HG03520 (cell line): ENCODE data around the gene FBXO31.
"Not testable (repeated sequence)": the region's sequence is repeated elsewhere in the genome, so short reads cannot be mapped to it uniquely, and the experiment has no call there.

Experiments
- ATAC-seq: cut with Tn5 transposase; IDR thresholded peaks from one replicate; pipeline ENCODE4 v1.9.1; 2021; ENCODE audit warnings: mild to moderate bottlenecking, moderate library complexity; ENCODE audit not compliant: unreplicated experiment

FBXO31 gene

DNA sequence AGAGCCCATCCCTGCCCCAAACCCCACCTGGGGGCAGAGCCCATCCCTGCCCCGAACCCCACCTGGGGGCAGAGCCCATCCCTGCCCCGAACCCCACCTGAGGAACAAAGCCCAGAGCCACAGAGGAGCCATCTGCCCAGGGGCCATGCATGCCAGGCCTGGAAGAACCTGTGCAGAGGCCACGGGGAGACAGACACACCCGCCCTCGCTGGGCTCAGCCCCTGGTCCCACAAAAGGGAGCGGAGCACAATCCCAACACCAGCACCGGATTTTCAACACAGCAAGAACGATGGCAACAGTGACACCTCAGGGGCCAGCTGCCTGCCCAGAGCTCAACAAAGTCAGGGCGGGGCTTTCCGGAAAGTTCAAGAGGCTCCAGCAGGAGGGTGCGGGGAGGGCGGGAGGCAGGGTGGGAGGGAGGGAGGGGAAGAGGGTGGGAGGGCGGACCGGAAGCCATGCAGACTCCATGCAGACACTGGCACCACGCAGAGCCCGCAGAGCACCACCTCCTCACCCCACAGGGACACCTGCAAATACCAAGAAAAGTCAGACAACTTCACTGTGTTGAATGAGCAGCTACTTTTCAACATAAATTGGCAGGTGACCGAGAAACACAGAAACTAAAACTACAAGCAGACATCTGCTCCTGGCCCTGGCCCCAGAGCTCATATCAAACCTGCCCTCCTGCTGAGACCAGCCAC, 38.5 kb downstream of the FBXO31 start:
- ATAC-seq = no peak

- ATAC-seq = no peak
Measured at GRCh38 chr16:87344165-87344930, 39.2 kb downstream of the FBXO31 start.

GRCh38 chr16:87343753-87344050, 39.9 kb downstream of the FBXO31 start:
- no peak for ATAC-seq

DNA sequence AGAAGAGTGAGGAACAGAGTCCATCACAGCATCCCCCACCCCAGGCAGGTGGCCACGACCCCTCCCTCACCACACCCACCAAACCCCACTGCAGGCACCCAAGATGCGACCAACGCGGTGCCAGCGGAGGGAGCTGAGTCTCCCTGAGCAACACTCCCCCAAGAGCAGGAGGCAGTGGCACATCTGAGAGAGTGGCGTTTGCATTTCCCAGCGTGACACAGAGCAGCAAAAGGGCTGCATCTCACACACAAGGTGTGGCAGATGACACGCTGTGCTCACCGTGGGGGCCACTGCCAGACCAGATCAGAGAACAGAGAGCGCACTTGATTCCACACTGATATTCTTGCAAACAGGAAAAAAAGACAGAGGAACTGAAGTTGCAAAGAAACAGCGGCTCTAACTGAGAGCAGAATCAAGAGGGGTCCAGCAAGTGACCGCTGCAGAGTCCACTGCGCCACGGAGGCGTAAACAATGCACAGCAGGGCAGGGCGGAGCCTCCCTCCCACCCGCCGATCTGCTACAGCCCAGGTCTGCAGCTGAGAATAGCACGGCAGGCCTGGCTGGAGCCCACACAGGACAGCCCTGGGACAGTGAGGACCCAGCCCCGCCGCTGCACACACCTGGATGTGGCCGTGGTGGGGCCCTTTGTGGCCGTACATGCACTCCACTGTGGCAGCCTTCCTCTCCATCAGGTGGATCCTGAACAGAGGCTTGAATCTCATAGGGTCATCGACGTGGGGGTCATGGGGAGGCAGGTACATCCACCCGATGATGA, 40.4 kb downstream of the FBXO31 start:
- ATAC-seq = no peak

DNA sequence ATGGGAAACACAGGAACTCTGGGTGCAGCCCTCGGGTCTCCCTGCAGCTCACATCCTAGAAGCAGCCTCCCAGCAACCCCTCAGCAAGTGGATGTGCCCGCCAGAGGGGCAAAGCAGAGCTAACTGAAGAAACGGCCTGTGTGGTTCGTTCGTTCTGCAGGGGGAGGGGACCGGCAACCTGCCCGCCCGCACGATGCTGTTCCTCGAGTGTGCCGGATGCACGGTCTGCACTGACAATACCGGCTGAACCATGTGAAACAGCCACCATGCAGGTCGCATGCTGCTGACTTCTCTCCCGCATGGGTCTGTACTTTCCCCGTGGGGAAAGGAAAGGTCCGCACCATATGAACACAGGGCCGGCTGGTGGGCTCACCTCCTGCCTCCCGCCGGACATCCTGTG, 41.1 kb downstream of the FBXO31 start:
- no peak for ATAC-seq

DNA sequence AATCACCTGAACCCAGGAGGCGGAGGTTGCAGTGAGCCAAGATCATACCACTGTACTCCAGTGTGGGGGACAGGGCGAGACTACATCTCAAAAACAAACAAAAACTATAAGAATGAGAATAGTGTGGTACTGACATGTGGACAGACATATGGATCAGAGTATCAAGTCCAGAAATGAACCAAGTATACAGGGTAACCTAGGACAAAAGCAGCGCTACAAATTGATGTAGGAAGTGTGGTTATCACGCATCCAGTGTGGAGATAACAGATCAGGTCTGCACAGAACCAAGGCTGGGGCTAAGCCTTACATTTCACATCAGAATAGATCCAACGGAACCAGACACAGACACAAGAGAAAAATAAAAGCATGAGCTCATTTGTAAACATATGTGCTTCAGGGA, 43.4 kb downstream of the FBXO31 start:
- no peak for ATAC-seq

DNA sequence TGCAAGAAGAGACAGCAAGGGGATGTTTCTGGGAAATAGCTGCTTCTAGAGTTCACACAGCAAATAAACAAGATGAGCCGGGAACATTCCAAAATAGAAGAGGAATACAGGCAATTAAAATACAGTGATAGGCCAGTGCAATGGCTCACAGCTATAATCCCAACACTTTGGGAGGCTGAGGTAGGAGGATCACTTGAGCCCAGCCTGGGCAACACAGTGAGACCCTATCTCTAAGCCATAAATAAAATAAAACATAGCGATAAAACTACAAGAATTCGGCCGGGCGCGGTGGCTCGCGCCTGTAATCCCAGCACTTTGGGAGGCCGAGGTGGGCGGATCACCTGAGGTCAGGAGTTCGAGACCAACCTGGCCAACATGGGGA, 43.9 kb downstream of the FBXO31 start:
- not testable (repeated sequence) for ATAC-seq

DNA sequence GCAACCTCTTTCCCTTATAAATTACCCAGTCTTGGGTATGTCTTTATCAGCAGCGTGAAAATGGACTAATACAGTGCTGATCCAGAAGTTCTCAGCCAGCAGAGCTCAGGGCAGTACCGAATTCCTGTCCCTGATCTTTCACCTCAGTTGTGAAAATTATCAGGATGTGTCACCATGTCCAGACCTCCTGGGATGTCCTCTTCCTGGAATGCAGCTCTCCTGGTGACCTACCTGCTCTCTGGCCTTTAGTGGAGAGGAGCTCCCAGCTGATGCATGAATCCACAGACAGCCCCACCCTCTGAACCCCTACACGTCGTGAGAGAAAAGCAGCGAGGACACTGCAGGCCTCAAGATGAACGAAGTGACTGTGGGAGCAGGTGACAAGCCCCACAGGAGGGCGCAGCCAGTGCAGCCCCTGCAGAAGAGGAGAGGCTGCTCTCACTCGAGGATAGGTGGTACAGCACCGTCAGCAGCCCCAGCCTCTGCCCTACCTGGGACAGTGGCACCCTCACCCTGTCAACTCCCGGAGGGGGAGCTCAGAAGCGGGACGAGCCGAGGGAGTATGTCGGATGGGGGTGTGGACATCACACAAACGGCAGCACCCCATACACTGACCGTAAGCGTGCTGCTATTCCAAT, 44.4 kb downstream of the FBXO31 start:
- no peak for ATAC-seq

GRCh38 chr16:87338155-87338765, 45.3 kb downstream of the FBXO31 start:
- ATAC-seq = no peak

- ATAC-seq = no peak
Measured at GRCh38 chr16:87337262-87337771, 46.3 kb downstream of the FBXO31 start.

- ATAC-seq = no peak
Measured at GRCh38 chr16:87336434-87337240, 46.9 kb downstream of the FBXO31 start.

DNA sequence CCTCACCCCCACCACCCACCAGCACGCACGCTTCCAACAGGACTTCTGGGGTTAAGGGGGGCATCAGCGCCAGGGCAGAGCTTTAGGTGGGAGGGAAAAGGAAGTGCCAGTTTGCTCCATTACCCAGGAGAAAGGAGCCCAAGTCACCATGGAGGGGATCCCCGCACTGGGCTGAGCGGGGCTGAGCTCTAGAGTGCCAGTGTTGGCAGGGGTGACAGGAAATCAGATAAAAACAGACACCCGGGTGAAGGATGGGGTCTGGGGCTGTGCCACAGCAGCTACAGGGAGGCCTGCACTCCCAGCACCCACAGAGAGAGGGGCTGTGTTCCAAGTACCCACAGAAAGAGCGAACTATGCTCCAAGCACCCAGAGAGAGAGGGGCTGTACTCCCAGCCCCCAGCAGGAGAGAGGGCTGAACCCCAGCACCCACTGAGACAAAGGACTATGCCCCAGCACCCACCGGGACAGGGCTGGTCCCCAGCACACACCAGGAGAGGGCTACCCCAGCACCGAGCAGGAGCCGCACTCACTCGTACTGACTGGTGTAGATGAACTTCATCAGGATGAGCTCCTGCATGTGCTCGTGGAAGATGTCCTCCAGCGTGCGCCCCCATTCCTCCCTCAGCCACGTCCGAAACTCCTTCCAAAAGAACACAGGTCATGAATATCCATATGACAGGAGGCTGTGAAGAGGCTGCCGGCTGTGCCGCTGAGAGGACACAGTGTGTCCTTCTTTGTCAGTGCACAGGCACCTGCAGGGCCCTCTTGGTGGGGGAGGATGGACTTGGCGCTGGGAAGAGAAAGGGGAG, 47.7 kb downstream of the FBXO31 start:
- no peak for ATAC-seq

DNA sequence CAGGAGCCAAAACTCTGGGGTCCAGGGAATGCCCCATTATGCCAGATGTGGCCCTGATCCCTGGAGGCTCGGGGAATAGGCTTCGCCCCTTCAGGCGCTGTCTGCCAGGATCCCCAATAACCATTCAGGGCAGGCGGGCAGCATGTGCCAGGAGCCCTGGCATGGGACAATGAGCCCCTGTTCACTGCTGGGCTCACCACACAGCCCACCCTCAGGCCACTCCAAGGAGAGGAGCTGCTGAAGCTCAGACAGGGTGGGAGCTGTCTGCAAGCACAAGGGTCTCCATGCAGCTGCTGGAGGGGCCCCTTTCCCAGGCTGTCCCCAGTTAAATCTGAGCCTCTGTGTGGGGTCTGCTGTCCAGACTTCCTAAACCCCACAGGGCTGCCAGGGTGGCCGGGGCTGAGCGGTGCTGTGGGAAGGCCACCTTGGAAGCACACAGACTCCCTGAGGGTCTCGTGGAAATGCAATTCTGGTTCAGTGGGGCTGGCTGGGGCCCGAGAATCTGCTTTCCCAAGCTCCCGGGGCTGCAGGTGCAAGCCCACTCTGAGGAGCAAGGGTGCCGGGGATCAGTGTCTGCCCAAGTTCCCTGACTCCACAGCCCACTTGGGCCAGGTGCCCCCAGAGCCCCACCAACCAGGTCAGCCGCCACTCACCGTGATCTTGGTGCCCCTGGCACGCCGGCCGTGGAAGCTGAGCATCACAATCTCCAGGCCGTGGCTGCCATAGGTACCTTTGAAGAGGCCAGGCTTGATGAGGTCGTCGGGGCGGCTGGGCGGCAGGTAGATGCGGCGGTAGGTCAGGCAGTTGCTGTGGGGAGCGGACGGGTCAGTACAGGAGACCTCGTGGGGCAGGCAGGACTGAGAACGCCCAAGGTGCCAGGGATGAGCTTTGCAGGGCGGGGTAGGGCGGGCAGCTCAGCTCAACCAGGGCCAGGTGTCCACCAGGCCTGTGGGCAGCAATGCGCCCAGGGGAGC, 48.6 kb downstream of the FBXO31 start:
- no peak for ATAC-seq

GRCh38 chr16:87333581-87334331, 49.8 kb downstream of the FBXO31 start:
- no peak for ATAC-seq

GRCh38 chr16:87333101-87333500, 50.5 kb downstream of the FBXO31 start:
- no peak for ATAC-seq

DNA sequence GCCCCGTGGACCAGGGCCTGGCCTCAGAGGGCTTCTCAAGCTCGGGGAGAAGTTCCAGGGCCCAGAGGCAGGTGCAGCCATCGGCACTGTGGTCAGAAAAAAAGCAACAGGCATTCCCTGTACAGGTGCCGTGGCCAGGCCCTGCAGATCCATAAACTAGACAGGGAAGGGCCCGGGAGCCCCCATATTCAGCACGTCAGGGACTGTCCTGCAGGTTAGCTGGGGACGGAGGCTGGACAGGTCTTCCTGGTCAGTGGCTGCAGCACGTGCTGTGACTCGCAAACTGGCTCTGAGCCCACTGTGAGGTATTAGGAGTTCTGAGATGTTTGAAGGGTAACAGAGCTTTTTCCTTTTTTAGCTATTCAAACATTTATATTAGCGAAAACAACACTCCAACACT, 51.4 kb downstream of the FBXO31 start:
- no peak for ATAC-seq

GRCh38 chr16:87331241-87331801, 52.3 kb downstream of the FBXO31 start:
- no peak for ATAC-seq
